IPS-11a (cell line): ENCODE data around the gene MAEA.

Experiments used
- H3K4me3 ChIP-seq: one replicate; pipeline ENCODE4 v1.5.1; 2013; ENCODE audit warnings: low read depth, low read length, control low read depth

Gene MAEA

GRCh38 chr4:1249731-1250526, 39.8 kb upstream of the MAEA start:
- H3K4me3 ChIP-seq: peak overlapping the region; percentile 48

DNA sequence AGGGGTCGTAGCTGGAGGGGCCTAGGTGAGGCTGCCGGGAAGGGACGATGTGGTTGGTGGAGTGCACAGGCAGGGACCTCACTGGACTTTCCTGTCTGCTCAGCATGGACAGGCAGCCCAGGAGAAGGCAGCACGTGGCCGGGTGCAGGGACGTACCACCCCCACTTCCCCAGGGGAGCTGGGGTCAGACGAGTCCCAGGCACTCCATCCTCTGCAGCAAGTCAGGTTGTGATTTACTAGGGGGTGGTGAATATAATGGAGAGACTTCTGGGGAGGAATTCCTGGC, 39.2 kb upstream of the MAEA start:
- H3K4me3 ChIP-seq: no peak overlapping the region

DNA sequence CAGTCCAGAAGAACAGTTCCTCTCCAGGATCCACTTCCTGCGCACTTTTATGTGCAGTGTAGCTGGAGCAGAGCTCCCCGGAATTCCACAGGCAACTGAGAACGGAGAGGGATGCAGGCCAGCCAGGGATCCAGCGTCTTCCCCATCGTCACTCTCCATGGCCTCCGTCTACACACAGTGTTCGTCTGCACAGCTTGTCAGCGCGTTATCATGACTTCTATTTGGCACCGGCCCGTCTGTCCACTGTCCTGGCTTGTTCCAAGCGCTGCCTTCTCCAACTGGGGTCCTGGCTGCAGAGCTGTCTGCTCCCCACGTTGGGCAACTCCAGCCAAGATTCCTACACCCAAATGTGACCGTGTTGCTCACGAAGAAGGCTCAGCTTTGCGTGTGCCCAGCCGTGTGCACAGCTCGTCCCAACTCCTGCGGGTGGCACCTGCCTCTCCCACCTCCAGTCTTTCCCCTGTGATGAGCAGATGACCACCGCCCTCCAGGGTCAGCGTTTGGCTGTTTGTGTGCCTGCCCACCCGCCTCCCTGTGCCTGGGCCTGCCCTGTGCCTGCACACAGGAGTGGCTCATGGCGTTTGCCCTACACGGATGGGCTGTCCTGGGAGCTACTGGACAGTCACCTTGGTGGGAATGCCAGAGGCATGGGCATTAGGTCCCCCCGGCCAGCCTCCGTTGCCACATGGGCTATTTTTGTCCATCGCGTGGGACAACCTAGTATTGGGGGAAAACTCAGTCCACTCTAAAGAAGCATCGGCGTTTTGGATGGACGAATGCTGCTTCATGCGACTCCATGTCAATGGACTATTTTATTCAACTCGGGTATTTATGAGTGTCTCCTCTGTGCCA, 38.5 kb upstream of the MAEA start:
- H3K4me3 ChIP-seq: no peak overlapping the region

- no peak overlapping the region for H3K4me3 ChIP-seq
Observed at GRCh38 chr4:1251773-1252066, 38.0 kb upstream of the MAEA start.

DNA sequence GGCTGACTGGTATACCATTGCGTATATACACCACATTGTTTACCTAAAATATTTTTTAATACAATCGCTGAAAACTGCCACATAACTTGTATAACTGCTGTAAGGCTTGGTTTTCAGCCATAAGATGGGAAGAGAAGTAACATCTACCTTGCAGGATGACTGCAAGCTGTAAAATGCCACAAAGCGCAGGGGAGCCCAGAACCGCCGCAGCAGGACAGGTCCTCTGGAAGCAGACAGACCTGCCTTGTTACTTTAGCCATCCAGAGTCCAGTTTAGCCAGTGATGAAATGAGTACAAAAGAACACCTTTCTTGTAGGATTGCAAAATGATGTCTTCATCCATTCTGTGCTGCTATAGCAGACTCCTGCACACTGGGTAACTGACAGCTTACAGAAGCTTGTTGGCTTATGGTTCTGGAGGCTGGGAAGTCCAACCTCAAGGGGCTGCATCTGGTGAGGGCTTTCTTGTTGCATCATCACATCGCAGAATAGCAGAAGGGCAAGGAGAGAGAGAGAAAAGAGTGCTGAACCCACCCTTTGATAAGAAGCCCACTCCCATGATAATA, 36.7 kb upstream of the MAEA start:
- no peak overlapping the region for H3K4me3 ChIP-seq

GRCh38 chr4:1253831-1254230, 35.9 kb upstream of the MAEA start:
- H3K4me3 ChIP-seq: no peak overlapping the region

DNA sequence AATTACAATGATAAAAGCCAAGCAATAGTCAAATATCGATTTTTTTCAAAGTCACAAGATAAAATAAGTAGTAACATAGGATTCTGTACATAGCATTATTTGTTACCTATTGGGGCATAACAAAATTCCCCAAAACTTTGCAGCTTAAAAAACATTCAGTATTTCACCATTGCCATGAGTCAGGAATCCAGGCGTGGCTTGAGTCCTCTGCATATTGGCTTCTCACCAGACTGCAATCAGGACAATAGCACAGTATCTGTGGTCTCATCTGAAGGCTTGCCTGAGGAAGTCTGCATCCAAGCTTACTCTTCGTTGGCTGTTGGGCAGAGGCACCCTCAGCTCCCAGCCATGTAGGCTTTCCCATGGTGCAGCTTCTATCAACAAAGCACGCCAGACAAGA, 34.5 kb upstream of the MAEA start:
- no peak overlapping the region for H3K4me3 ChIP-seq

DNA sequence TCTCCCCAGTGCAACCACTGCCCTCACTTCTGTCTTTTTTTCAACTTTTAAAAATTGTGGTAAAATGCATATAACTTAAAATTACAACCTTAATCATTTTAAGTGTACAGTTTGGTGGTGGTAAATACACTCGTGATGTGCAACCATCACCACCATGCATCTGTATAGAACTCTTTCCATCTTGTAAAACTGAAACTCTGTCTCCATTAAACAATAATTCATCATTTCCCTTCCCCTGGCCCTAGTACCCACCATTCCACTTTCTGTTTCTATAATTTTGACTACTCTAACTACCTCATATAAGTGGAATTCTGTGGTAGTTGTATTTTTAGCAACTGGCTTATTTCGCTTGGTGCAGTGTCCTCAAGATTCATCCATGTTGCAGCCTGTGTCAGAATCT, 34.0 kb upstream of the MAEA start:
- no peak overlapping the region for H3K4me3 ChIP-seq

DNA sequence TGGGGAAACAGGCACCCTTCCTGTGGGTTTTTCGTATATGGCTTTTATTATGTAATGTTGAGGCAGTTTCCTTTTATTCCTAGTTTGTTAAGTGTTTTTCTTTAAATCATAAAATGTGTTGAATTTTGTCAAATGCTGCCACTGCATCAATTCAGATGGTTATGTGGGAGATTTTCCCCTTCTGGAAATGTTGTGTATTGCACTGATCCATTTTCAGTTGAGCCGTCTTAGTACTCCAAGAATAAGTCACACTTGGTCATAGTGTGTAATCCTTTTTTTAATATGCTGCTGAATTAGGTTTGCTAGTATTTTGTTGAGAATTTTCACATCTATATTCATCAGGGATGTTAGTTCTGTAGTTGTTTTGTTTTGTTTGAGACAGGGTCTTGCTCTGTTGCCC, 31.2 kb upstream of the MAEA start:
- H3K4me3 ChIP-seq: no peak overlapping the region

GRCh38 chr4:1259966-1260365, 29.7 kb upstream of the MAEA start:
- H3K4me3 ChIP-seq: no peak overlapping the region

- H3K4me3 ChIP-seq: no peak overlapping the region
Observed at GRCh38 chr4:1260418-1261106, 29.1 kb upstream of the MAEA start.

- H3K4me3 ChIP-seq: no peak overlapping the region
Observed at GRCh38 chr4:1261107-1261928, 28.4 kb upstream of the MAEA start.

DNA sequence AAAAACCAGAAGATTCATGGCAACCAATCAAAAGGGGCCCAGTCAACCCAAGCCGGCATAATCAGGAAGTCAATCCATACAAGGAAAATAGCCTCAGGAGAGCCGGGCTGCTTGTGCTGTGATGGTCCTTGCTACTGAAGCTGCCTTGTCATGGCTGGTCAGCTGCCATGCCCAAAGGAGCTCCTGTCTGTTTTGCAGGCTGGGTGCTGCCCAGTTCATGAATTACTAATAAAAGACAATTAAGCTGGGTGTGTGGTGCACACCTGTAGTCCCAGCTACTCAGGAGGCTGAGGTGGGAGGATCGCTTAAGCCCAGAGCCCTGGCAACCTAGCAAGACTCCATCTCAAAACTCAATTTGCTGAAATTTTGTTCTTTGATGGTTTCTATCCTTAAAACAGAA, 24.7 kb upstream of the MAEA start:
- no peak overlapping the region for H3K4me3 ChIP-seq

- no peak overlapping the region for H3K4me3 ChIP-seq
Observed at GRCh38 chr4:1265351-1265750, 24.3 kb upstream of the MAEA start.

DNA sequence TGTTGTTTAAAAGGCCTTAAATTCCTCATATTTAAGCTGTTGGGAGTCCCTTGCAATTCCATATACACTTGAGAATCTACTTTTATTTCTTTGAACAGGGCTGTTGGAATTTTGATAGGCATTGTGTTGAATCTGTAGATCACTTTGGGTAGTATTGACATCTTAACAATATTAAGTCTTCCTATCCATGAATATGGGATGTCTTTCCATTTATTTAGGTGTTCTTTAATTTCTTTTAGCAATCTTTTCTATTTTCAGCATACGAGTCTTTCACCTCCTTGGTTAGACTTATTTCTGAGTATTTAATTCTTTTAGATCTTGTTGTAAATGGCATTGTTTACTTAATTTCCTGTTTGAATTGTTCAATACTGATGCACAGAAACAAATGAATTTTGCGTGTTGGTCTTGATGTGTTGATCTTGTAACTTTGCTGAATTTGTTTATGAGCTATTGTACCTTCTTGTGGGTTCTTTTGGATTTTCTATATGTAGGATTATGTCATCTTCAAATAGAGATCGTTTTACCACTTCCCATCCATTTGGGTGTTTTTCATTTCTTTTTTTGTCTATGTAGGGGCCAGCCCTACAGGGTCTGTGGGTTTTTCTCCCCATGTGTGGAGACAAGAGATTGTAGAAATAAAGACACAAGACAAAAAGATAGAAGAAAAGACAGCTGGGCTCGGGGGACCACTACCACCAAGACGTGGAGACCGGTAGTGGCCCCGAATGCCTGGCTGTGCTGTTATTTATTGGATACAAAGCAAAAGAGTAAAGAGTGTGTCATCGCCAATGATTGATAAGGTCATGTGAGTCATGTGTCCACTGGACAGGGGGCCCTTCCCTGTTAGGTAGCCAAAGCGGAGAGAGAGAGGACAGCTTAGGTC, 22.6 kb upstream of the MAEA start:
- no peak overlapping the region for H3K4me3 ChIP-seq

DNA sequence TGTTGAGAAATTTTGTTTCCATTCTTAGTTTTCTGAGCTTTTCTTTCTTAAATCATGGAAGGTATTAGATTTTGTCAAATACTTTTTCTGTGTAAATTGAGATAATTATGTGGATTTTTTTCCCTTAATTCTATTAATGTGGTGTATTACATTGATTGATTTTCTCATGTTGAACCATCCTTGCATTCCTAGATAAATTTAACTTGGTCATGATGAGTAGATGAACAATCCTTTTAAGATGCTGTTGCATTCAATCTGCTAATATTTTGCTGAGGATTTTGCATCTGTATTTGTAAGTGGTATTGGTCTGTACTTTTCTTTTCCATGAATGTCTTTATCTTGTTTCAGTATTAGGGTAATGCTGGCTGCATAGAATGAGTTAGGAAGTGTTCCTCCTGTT, 20.5 kb upstream of the MAEA start:
- no peak overlapping the region for H3K4me3 ChIP-seq

- no peak overlapping the region for H3K4me3 ChIP-seq
Observed at GRCh38 chr4:1271686-1272085, 18.0 kb upstream of the MAEA start.

DNA sequence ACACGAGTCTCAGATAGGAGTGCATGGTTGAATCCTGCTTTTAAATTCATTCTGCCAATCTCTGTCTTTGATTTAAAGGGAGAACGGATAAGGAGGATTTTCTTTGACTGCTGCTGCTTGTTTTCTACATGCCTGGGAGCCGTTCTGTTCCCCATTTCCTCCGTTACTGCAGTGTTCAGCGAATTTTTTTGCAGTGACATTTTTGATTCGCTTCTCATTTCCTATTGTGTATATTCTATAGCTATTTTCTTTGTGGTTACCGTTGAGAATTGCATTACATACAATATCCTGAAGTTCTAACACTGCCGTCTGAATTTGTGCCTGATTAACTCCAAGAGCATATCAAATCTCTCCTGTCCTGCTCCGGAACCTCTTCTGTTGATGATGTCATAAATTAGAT, 14.8 kb upstream of the MAEA start:
- H3K4me3 ChIP-seq: no peak overlapping the region

DNA sequence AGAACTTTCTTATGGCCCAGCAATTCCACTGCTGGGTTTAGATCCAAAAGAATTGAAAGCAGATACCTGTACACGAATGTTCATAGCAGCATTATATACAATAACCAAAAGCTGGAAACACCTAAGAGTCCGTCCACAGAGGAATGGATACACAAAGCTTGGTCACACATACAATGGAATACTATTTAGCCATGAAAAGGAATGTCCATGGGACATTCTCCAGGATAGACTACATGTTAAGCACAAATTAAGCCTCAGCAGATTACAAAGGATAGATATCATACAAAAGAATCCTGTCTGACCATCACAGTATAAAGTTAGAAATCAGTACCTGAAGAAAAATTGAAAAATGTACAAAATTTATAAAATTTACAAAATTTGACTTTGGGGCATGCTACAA, 12.7 kb upstream of the MAEA start:
- H3K4me3 ChIP-seq: no peak overlapping the region
